Kidney (tissue), 14 donors: Measurements from ENCODE around the gene S100A5. TPM values are rescaled to one million over a fixed set of nuclear protein-coding genes. Genes with fewer than 3 reads are reported as not detected.

Experiments
- DNase-seq, 5 donors: peaks; one replicate each; pipeline ENCODE4 v3.0.0-alpha.2; 2013 to 2020
- FAIRE-seq: peaks from 2 replicates; lab custom pipeline; 2012; peaks lifted over from hg19 to GRCh38; lab: Jason Lieb, UNC
- H3K27ac ChIP-seq, 2 donors: one replicate each; pipeline ENCODE4 v1.7.0; 2013; ENCODE audit warnings: low read depth in 2 of 2, low read length in 2 of 2, inconsistent platforms in 1 of 2
- H3K27me3 ChIP-seq: one replicate; pipeline ENCODE4 v1.7.1; 2013; ENCODE audit warnings: low read length, inconsistent platforms; ENCODE audit not compliant: control insufficient read depth, insufficient read depth
- H3K36me3 ChIP-seq, 3 donors: one replicate each; pipeline versions ENCODE4 v1.7.0 to v1.7.1; 2013; ENCODE audit warnings: low read length in 3 of 3, control low read depth in 1 of 3, inconsistent platforms in 1 of 3; ENCODE audit not compliant: insufficient read depth in 3 of 3, control insufficient read depth in 2 of 3
- H3K4me1 ChIP-seq, 3 donors: one replicate each; pipeline versions ENCODE4 v1.7.0 to v1.7.1; 2013; ENCODE audit warnings: low read length in 3 of 3, inconsistent platforms in 1 of 3, low read depth in 1 of 3; ENCODE audit not compliant: control insufficient read depth in 2 of 3, insufficient read depth in 2 of 3
- H3K4me3 ChIP-seq, 3 donors: one replicate each; pipeline versions ENCODE4 v1.7.0 to v1.8.1; 2013; ENCODE audit warnings: low read length in 3 of 3, control low read depth in 1 of 3, inconsistent platforms in 1 of 3
- H3K9ac ChIP-seq, 3 donors: one replicate each; pipeline versions ENCODE4 v1.7.0 to v1.7.1; 2013; ENCODE audit warnings: low read length in 3 of 3, control low read depth in 1 of 3, inconsistent platforms in 1 of 3
- H3K9me3 ChIP-seq, 3 donors: one replicate each; pipeline versions ENCODE4 v1.7.0 to v1.7.1; 2013; ENCODE audit warnings: low read length in 3 of 3, control low read depth in 1 of 3, inconsistent platforms in 1 of 3; ENCODE audit not compliant: control insufficient read depth in 2 of 3, insufficient read depth in 1 of 3
- CTCF ChIP-seq: IDR thresholded peaks from 3 replicates; pipeline ENCODE4 v1.5.1; 2012; ENCODE audit warnings: mild to moderate bottlenecking, moderate library complexity, borderline replicate concordance; ENCODE audit not compliant: insufficient read depth; ENCODE audit errors: extremely low read depth
- intact Hi-C: fragments of 100-400 bp; cut with DNase I; formaldehyde crosslinking; loops from one replicate; pipeline ENCODE4 v1.11.1; 2022
- polyA plus RNA-seq: library from polyadenylated mRNA; stranded (reverse); fragments of 350-450 nt; fragmentation: Illumina TruSeq; extraction: RNeasy Lipid Tissue Mini Kit (QIAGEN cat#74804); gene quantifications from one replicate; pipeline ENCODE4 v1.2.3, GENCODE V29; 2014; ENCODE audit warnings: low read depth, low replicate concordance; ENCODE audit not compliant: insufficient read depth
- total RNA-seq: library from RNA; stranded (reverse); fragmentation: NEBNext Ultra II Directional; extraction: Animal tissue kit (Norgen Biotek cat#: 25700); gene quantifications from one replicate; pipeline ENCODE4 v1.2.1, GENCODE V29; 2021
- donor health status: control.
- donor health status: control.
- donor health status: control.
- donor health status: control.
- donor health status: control.
- donor health status: DM: yes; HTN: yes; CAD: no.
- donor health status: Normal renal cell carcinoma (clear cell type).

S100A5 gene
- total and polyA plus RNA-seq, 2 donors from 2014 or later: 0.91 to 1.9 TPM

- FAIRE-seq: no peak
Observed at GRCh38 chr1:153560241-153560640, 19.5 kb upstream of the S100A5 start.

GRCh38 chr1:153557877-153558276 lies 17.1 kb upstream of the S100A5 start:
- no peak for DNase-seq
- no peak for TF ChIP-seq CTCF
- H3K4me3 ChIP-seq: no peak overlapping the region
- no peaks in the 10 kb centered on the region for H3K27me3 ChIP-seq
- no peak for FAIRE-seq
- H3K9ac ChIP-seq: no peak overlapping the region
- H3K36me3 ChIP-seq: no peaks in the 10 kb centered on the region
- intact Hi-C loops: no loop called here
- no peak overlapping the region for H3K27ac ChIP-seq
- H3K4me1 ChIP-seq: peaks cover 0 to 17% (median 9%) of the 10 kb centered on the region in 3 donors
- H3K9me3 ChIP-seq: no peaks in the 10 kb centered on the region

More at GRCh38 chr1:153560241-153560640, 19.5 kb upstream of the S100A5 start:
- peaks cover 0 to 4% (median under 1%) of the 10 kb centered on the region in 3 donors for H3K4me1 ChIP-seq
- no peaks in the 10 kb centered on the region for H3K36me3 ChIP-seq
- H3K27ac ChIP-seq: no peak overlapping the region
- no peak overlapping the region for H3K9ac ChIP-seq
- DNase-seq: no peak
- no peaks in the 10 kb centered on the region for H3K27me3 ChIP-seq
- no peak overlapping the region for H3K4me3 ChIP-seq
- intact Hi-C loops: no loop called here
- no peak for TF ChIP-seq CTCF
- no peaks in the 10 kb centered on the region for H3K9me3 ChIP-seq

GRCh38 chr1:153556348-153556747 lies 15.6 kb upstream of the S100A5 start:
- no peaks in the 10 kb centered on the region for H3K36me3 ChIP-seq
- no peaks in the 10 kb centered on the region for H3K9me3 ChIP-seq
- FAIRE-seq (no peak), DNase-seq (no peak)
- H3K9ac ChIP-seq: no peak overlapping the region
- H3K27ac ChIP-seq: no peak overlapping the region
- H3K4me3 ChIP-seq: no peak overlapping the region
- H3K27me3 ChIP-seq: no peaks in the 10 kb centered on the region
- no peak for TF ChIP-seq CTCF
- H3K4me1 ChIP-seq: peaks cover 0 to 17% (median 9%) of the 10 kb centered on the region in 3 donors
- intact Hi-C loops: no loop called here

GRCh38 chr1:153553830-153554541 lies 13.3 kb upstream of the S100A5 start:
- peaks cover 0 to 30% (median 9%) of the 10 kb centered on the region in 3 donors for H3K4me1 ChIP-seq
- FAIRE-seq: no peak
- no peaks in the 10 kb centered on the region for H3K36me3 ChIP-seq
- no peak overlapping the region for H3K4me3 ChIP-seq
- peak overlapping the region; percentile 71 to 83 for H3K27ac ChIP-seq
- TF ChIP-seq CTCF: no peak
- H3K9ac ChIP-seq: peak overlapping the region in 1 of 3 donors; percentile 14
- peak in 2 of 5 donors; percentile 43 to 53 for DNase-seq
- H3K9me3 ChIP-seq: no peaks in the 10 kb centered on the region
- intact Hi-C loops: no loop called here
- no peaks in the 10 kb centered on the region for H3K27me3 ChIP-seq
